CD8-positive, alpha-beta memory T cell (primary cell): Measurements from ENCODE around the gene RIPK1. TPM values are rescaled to one million over a fixed set of nuclear protein-coding genes. Genes with fewer than 3 reads are reported as not detected.
"Not testable (repeated sequence)": the region's sequence is repeated elsewhere in the genome, so short reads cannot be mapped to it uniquely, and the experiment has no call there.

ENCODE experiments used
- CTCF ChIA-PET: fragments of 350-600 bp; sonication (Branson Sonifier 250); formaldehyde crosslinking; loops from one replicate; lab custom pipeline; 2021; ENCODE audit warnings: antibody characterized with exemption; lab: Charles Lee
- POLR2A ChIA-PET: fragments of 350-600 bp; sonication (Branson Sonifier 250); formaldehyde crosslinking; loops from one replicate; lab custom pipeline; 2021; ENCODE audit warnings: antibody characterized with exemption; lab: Charles Lee
- DNase-seq, 5 donors: peaks; one replicate each; pipeline versions ENCODE4 v3.0.0 to v3.0.0-alpha.2; 2020 to 2022; ENCODE audit warnings: mixed read lengths in 1 of 5
- H3K27ac ChIP-seq: one replicate; pipeline ENCODE4 v1.7.0; 2013; ENCODE audit warnings: low read depth, mild to moderate bottlenecking, low read length, moderate library complexity
- H3K27me3 ChIP-seq: 2 replicates; pipeline ENCODE4 v1.7.0; 2013; ENCODE audit warnings: low read length, mild to moderate bottlenecking; ENCODE audit not compliant: insufficient read depth, poor library complexity, severe bottlenecking
- H3K36me3 ChIP-seq: 2 replicates; pipeline ENCODE4 v1.7.0; 2013; ENCODE audit warnings: mild to moderate bottlenecking, low read length, moderate library complexity; ENCODE audit not compliant: insufficient read depth
- H3K4me1 ChIP-seq: 2 replicates; pipeline ENCODE4 v1.7.0; 2013; ENCODE audit warnings: mild to moderate bottlenecking, low read length, moderate library complexity; ENCODE audit not compliant: insufficient read depth
- H3K4me3 ChIP-seq: 2 replicates; pipeline ENCODE4 v1.7.0; 2013; ENCODE audit warnings: mild to moderate bottlenecking, low read length
- H3K9me3 ChIP-seq: 2 replicates; pipeline ENCODE4 v1.7.0; 2013; ENCODE audit warnings: mild to moderate bottlenecking, low read length
- H3K27ac Mint-ChIP-seq, 8 donors: one replicate each; pipeline ENCODE4 v1.8.0; 2020 to 2021; ENCODE audit warnings: mixed read lengths in 8 of 8, mild to moderate bottlenecking in 6 of 8, inconsistent platforms in 3 of 8, moderate library complexity in 3 of 8
- H3K27me3 Mint-ChIP-seq, 2 donors: one replicate each; pipeline ENCODE4 v1.8.0; 2020 to 2021; ENCODE audit warnings: mixed read lengths in 2 of 2, mild to moderate bottlenecking in 1 of 2, moderate library complexity in 1 of 2
- H3K36me3 Mint-ChIP-seq, 3 donors: one replicate each; pipeline ENCODE4 v1.8.0; 2020 to 2021; ENCODE audit warnings: mixed read lengths in 3 of 3, inconsistent platforms in 1 of 3, mild to moderate bottlenecking in 1 of 3
- H3K4me1 Mint-ChIP-seq, 3 donors: one replicate each; pipeline ENCODE4 v1.8.0; 2020 to 2021; ENCODE audit warnings: mixed read lengths in 3 of 3, inconsistent platforms in 1 of 3, mild to moderate bottlenecking in 1 of 3
- H3K4me3 Mint-ChIP-seq, 7 donors: one replicate each; pipeline ENCODE4 v1.8.0; 2020 to 2021; ENCODE audit warnings: mixed read lengths in 7 of 7, mild to moderate bottlenecking in 6 of 7, moderate library complexity in 4 of 7, inconsistent platforms in 2 of 7
- H3K9me3 Mint-ChIP-seq, 5 donors: one replicate each; pipeline ENCODE4 v1.8.0; 2020 to 2022; ENCODE audit warnings: mixed read lengths in 5 of 5, mild to moderate bottlenecking in 3 of 5, moderate library complexity in 2 of 5, inconsistent platforms in 1 of 5
- polyA plus RNA-seq: library from polyadenylated mRNA; unstranded; fragments of 300-500 nt; fragmentation: Illumina TruSeq; gene quantifications from one replicate; pipeline ENCODE4 v1.2.3, GENCODE V29; 2021
- total RNA-seq, 2 experiments: library from RNA; stranded (reverse); gene quantifications; one replicate each; pipeline ENCODE4 v1.2.3, GENCODE V29; 2021

Gene RIPK1
- total and polyA plus RNA-seq, 3 experiments from 2014 or later = 21.7 to 25.1 (median 22.1) TPM

DNA sequence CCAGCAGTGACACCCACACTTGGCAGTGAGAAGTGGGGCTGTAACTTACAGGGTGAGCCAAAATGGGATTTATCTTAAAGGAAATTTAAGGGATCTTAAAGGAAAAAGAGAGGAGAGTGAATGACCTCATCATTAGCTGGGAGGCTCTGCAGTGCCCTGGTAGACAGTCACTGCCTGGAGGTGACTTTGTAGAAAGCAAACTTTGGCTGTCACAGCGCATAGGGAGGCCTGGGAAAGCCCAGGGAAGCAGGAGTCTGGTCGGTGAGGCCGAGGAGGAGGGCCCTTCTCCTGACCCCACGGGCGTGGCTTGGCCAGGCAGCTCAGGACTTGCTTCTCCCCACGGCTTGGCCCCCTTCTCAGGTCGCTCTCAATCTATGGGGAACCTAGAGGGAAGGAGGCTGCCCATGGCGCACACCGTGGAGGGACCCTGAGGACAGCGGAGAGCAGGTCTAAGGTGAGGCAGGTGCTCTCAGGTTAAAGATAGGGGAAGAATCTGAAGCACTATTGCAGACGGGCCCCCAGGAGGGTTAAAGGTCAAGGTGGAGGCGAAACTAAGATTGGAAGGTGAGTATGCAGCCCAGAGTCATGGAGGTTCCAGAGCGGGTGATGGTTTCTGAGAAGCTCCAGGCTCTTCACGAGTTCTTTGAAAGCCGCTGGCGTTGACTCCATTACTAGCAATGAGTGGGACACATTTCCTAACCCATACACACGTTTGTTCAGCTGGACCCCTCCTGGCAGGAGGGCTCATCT is 15.6 kb upstream of the RIPK1 start:
- Mint-ChIP-seq H3K4me1 (peaks cover 9 to 30% (median 10%) of the 10 kb centered on the region in 3 donors), H3K27me3 (peaks cover 5 to 8% of the 10 kb centered on the region in 2 donors), H3K4me3 (peak overlapping the region; percentile 60 to 92 (median 80)), H3K9me3 (no peaks in the 10 kb centered on the region), H3K27ac (peak overlapping the region in 5 of 8 donors; percentile 13 to 86 (median 63)), H3K36me3 (no peaks in the 10 kb centered on the region)
- H3K4me1 ChIP-seq = peaks cover 7% of the 10 kb centered on the region
- H3K27me3 ChIP-seq = no peaks in the 10 kb centered on the region
- no peak for DNase-seq
- ChIA-PET CTCF (interaction anchor here (0.8 to 5.8 kb wide), 8 partner anchors 11 to 63 kb away, joined by 3 to 73 read pairs (median 6); partner anchors contain the start of genes NQO2 and RIPK1), POLR2A (interaction anchor here (1.0 to 1.6 kb wide), 6 partner anchors 21 to 63 kb away, joined by 3 to 37 read pairs (median 9); partner anchors contain the start of gene NQO2)
- no peaks in the 10 kb centered on the region for H3K36me3 ChIP-seq
- H3K4me3 ChIP-seq = peak overlapping the region; percentile 59
- H3K9me3 ChIP-seq = no peaks in the 10 kb centered on the region
- peak overlapping the region; percentile 69 for H3K27ac ChIP-seq

DNA sequence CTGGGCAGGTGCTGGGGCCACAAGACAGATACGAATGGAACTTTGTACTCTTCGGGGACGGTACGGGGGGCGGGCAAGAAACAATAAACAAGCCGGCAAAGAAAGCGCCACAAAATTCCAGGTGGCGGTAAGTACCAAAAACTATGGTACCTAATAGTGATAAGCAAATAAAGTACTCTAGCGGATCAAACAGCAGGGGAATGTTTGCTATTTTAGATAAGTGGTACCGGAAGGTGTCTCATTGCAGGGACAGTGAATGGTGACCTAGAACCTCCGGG is 15.1 kb upstream of the RIPK1 start:
- no peaks in the 10 kb centered on the region for H3K9me3 ChIP-seq
- ChIA-PET POLR2A (interaction anchor here (0.7 to 1.6 kb wide), 11 partner anchors 11 to 212 kb away, joined by 3 to 37 read pairs (median 4); partner anchors contain the start of genes NQO2, RIPK1 and SERPINB1), CTCF (interaction anchor here (0.8 to 5.8 kb wide), 11 partner anchors 11 to 207 kb away, joined by 3 to 73 read pairs (median 4); partner anchors contain the start of genes NQO2 and RIPK1)
- DNase-seq = no peak
- Mint-ChIP-seq H3K27ac (peak overlapping the region in 5 of 8 donors; percentile 13 to 76 (median 61)), H3K36me3 (no peaks in the 10 kb centered on the region), H3K4me1 (peaks cover 9 to 30% (median 10%) of the 10 kb centered on the region in 3 donors), H3K9me3 (no peaks in the 10 kb centered on the region), H3K27me3 (peaks cover 5 to 8% of the 10 kb centered on the region in 2 donors), H3K4me3 (peak overlapping the region; percentile 60 to 92 (median 80))
- H3K4me1 ChIP-seq = peaks cover 7% of the 10 kb centered on the region
- no peaks in the 10 kb centered on the region for H3K36me3 ChIP-seq
- H3K4me3 ChIP-seq = peak overlapping the region; percentile 59
- H3K27ac ChIP-seq = peak overlapping the region; percentile 69
- no peaks in the 10 kb centered on the region for H3K27me3 ChIP-seq

DNA sequence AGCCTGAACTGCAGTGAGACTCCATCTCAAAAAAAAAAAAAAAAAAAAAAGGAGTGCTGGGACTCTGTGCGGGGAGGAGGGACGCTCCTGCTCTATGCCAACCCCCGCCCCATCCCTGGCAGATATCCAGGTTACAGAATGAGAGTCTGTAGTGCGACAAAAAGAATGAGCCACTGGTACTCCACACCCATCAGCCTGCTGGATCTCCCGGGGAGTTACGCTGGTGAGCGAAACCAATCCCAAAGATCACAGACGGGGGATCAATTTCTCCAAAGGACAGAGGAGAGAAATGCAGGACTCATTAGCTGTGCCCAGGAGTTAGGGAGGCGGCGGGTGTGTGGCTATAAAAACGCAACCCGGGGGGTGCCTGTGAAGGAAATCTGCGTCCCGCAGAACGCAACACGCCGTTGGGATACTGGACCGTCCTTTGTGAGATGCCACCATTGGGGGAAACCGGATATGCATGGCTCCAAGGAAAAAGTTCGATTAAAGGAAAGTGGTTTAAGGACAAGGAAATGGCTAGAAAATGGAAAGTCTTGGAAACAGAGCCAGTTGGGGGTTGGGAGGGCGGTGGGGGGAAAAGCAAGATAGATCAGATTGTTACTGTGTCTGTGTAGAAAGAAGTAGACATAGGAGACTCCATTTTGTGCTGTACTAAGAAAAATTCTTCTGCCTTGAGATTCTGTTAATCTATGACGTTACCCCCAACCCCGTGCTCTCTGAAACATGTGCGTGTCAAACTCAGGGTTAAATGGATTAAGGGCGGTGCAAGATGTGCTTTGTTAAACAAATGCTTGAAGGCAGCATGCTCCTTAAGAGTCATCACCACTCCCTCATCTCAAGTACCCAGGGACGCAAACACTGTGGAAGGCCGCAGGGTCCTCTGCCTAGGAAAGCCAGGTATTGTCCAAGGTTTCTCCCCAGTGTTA is 13.8 kb upstream of the RIPK1 start:
- CTCF ChIA-PET = interaction anchor here (1.0 to 5.8 kb wide), 9 partner anchors 9 to 208 kb away, joined by 3 to 73 read pairs (median 4); partner anchors contain the start of genes NQO2 and RIPK1
- peak overlapping the region; percentile 59 for H3K4me3 ChIP-seq
- POLR2A ChIA-PET = interaction anchor here (0.5 to 1.6 kb wide), 12 partner anchors 9 to 213 kb away, joined by 3 to 37 read pairs (median 5); partner anchors contain the start of genes NQO2, RIPK1 and SERPINB1

GRCh38 chr6:3055158-3055499 is 13.2 kb upstream of the RIPK1 start:
- H3K27me3 Mint-ChIP-seq, POLR2A ChIA-PET, H3K27ac ChIP-seq, H3K27me3 ChIP-seq, H3K9me3 Mint-ChIP-seq, H3K36me3 Mint-ChIP-seq, H3K4me1 ChIP-seq, H3K36me3 ChIP-seq, H3K4me3 ChIP-seq, DNase-seq, H3K9me3 ChIP-seq: not testable (repeated sequence)
- H3K4me3 Mint-ChIP-seq = peak overlapping the region in 5 of 7 donors; percentile 35 to 65 (median 50)
- peaks cover 10 to 36% (median 16%) of the 10 kb centered on the region in 3 donors for H3K4me1 Mint-ChIP-seq
- CTCF ChIA-PET = interaction anchor here (5.8 kb wide), 1 partner anchor 54 kb away, joined by 73 read pairs; the partner anchor contains the start of gene NQO2
- peak overlapping the region in 2 of 8 donors; percentile 29 to 33 for H3K27ac Mint-ChIP-seq

More for the DNA sequence above, 13.8 kb upstream of the RIPK1 start:
- peak overlapping the region; percentile 69 for H3K27ac ChIP-seq
- Mint-ChIP-seq H3K27ac (peak overlapping the region in 4 of 8 donors; percentile 5 to 84 (median 52)), H3K4me3 (peak overlapping the region; percentile 41 to 92 (median 80)), H3K4me1 (peaks cover 10 to 36% (median 16%) of the 10 kb centered on the region in 3 donors)
- H3K9me3 ChIP-seq, H3K4me1 ChIP-seq, H3K36me3 Mint-ChIP-seq, H3K27me3 ChIP-seq, H3K9me3 Mint-ChIP-seq, H3K36me3 ChIP-seq, H3K27me3 Mint-ChIP-seq, DNase-seq: not testable (repeated sequence)

GRCh38 chr6:3057063-3057770 is 11.1 kb upstream of the RIPK1 start:
- DNase-seq = no peak
- Histone ChIP-seq H3K9me3 (no peaks in the 10 kb centered on the region), H3K36me3 (no peaks in the 10 kb centered on the region), H3K4me3 (no peak overlapping the region), H3K27me3 (no peaks in the 10 kb centered on the region), H3K27ac (no peak overlapping the region), H3K4me1 (peaks cover 7% of the 10 kb centered on the region)
- Mint-ChIP-seq H3K4me3 (no peak overlapping the region), H3K4me1 (peaks cover 10 to 36% (median 16%) of the 10 kb centered on the region in 3 donors), H3K27me3 (no peaks in the 10 kb centered on the region), H3K36me3 (no peaks in the 10 kb centered on the region), H3K27ac (no peak overlapping the region), H3K9me3 (no peaks in the 10 kb centered on the region)
- POLR2A ChIA-PET = interaction anchor here (1.0 kb wide), 1 partner anchor 11 kb away, joined by 3 read pairs; the partner anchor contains the start of gene RIPK1
- CTCF ChIA-PET = interaction anchor here (0.8 to 5.8 kb wide), 5 partner anchors 11 to 211 kb away, joined by 3 to 73 read pairs (median 5); partner anchors contain the start of genes NQO2 and RIPK1

DNA sequence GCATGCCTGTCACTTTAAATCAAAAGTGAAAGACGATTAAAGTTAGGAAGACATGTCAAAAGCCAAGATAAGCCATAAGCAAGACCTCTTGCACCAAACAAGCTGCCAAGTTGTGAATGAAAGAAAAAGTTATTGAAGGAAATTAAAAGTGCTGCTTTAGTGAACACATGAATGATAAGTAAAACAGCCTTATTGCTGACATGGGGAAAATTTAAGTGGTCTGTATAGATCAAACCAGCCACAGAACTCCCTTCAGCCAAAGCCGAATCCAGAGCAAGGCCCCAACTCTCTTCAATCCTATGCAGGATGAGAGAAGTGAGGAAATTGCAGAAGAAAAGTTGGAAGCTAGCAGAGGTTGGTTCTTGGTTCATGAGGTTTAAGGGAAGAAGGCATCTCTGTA is 9.3 kb upstream of the RIPK1 start:
- H3K4me1 Mint-ChIP-seq = peaks cover 2 to 23% (median 8%) of the 10 kb centered on the region in 3 donors
- no peak for DNase-seq
- peak overlapping the region in 1 of 7 donors; percentile 63 for H3K4me3 Mint-ChIP-seq
- H3K36me3 Mint-ChIP-seq = no peaks in the 10 kb centered on the region
- Histone ChIP-seq H3K27ac (no peak overlapping the region), H3K9me3 (no peaks in the 10 kb centered on the region), H3K27me3 (no peaks in the 10 kb centered on the region), H3K4me3 (no peak overlapping the region), H3K36me3 (no peaks in the 10 kb centered on the region), H3K4me1 (no peaks in the 10 kb centered on the region)
- ChIA-PET POLR2A (no interaction called here), CTCF (interaction anchor here (1.0 to 1.4 kb wide), 2 partner anchors 9 to 61 kb away, joined by 3 read pairs; partner anchors contain the start of gene RIPK1)
- no peaks in the 10 kb centered on the region for H3K9me3 Mint-ChIP-seq
- peak overlapping the region in 3 of 8 donors; percentile 29 to 43 (median 33) for H3K27ac Mint-ChIP-seq
- H3K27me3 Mint-ChIP-seq = no peaks in the 10 kb centered on the region

DNA sequence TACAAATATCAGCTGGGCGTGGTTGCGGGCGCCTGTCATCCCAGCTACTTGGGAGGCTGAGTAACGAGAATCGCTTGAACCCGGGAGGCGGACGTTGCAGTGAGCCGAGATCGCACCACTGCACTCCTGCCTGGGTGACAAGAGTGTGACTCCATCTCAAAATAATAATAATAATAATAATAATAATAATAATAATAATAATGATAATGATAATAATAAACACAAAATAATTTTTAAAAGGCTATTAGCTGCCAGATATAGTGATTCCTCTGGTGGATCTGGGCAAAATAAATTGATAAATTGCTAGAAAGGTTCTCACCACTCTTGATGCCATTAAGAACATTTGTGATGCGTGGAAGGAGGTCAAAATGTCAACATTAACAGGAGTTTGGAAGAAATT is 8.2 kb upstream of the RIPK1 start:
- H3K36me3 ChIP-seq, H3K4me3 ChIP-seq, H3K9me3 ChIP-seq, H3K4me1 ChIP-seq, POLR2A ChIA-PET, DNase-seq, H3K27me3 Mint-ChIP-seq, H3K27ac ChIP-seq, H3K36me3 Mint-ChIP-seq, H3K9me3 Mint-ChIP-seq, H3K27me3 ChIP-seq: not testable (repeated sequence)
- CTCF ChIA-PET = interaction anchor here (1.3 to 1.4 kb wide), 2 partner anchors 58 to 62 kb away, joined by 3 read pairs; no protein-coding TSS in a partner anchor
- Mint-ChIP-seq H3K4me3 (peak overlapping the region in 2 of 7 donors; percentile 23 to 24), H3K27ac (peak overlapping the region in 1 of 8 donors; percentile 43), H3K4me1 (peaks cover 7 to 20% (median 16%) of the 10 kb centered on the region in 3 donors)
